T-helper 9 cell (primary cell): ENCODE results near the gene PXN.

ENCODE experiments used
- DNase-seq: peaks from one replicate; pipeline ENCODE4 v3.0.0-alpha.2; 2020
- total RNA-seq, 2 donors: gene quantifications; one replicate each; lab custom pipeline; 2026; lab: John Stamatoyannopoulos, UW

Gene PXN
- 92.4 to 154 reads per million in 2 donors for total RNA-seq

DNA sequence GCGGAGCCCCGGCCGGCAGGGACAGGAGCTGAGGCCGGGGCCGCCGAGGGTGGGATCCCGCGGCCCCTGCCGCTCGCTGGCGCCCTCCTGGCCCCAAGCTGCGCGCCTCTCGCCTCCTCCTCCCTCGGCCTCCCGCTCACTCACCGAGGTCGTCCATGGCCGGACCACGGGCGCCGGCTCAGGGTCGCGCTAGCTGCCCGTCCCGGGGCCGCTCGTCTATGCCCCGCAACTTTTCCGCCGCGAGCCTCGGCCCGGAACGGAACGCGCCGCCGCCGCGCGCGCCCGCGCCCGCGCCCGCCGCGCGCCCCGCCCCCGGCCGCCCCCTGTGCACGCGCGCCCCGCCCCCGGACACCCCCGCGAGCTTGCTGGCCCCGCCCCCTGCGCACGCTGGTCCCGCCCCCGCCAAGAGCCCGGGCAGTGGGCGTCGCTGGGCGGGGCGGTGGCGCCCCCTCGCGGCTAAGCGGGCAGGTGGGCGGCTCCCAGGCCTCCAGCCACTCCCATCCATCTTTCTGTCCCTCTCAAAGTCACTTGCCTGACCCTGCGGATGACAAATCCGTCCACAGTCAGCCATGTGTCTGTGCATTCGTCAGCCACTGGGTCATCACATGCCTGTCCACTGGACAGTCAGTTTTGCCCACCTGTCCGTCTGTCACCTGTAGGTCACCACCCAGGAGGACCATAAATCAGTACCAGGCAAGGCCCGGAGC lies at the start of gene PXN:
Gene PXN (minus strand): TSS at position 258 of the 707 bp plus-strand sequence. CDS start 101 bp downstream, at position 157.
- DNase-seq, result peak; percentile 96

DNA sequence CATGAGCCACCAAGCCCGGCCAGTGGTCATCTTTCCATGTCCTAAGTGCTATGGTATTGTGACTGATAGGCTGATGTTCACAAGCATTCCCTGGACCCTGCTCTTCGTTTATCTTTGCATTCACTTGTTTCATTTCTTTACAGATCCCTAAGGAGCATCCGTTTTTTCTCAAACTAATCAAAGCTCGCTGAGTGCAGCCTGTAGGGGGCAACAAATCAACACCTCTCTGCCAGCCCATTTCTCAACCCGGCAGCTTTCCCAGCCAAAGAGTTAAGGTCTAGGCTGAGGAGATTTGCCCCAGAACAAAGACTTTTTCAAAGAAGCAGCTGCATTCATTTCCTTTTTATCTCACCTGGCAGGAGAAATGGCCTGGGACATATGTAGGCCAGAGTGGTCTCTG lies 48.7 kb upstream of the PXN start:
- no peak for DNase-seq

DNA sequence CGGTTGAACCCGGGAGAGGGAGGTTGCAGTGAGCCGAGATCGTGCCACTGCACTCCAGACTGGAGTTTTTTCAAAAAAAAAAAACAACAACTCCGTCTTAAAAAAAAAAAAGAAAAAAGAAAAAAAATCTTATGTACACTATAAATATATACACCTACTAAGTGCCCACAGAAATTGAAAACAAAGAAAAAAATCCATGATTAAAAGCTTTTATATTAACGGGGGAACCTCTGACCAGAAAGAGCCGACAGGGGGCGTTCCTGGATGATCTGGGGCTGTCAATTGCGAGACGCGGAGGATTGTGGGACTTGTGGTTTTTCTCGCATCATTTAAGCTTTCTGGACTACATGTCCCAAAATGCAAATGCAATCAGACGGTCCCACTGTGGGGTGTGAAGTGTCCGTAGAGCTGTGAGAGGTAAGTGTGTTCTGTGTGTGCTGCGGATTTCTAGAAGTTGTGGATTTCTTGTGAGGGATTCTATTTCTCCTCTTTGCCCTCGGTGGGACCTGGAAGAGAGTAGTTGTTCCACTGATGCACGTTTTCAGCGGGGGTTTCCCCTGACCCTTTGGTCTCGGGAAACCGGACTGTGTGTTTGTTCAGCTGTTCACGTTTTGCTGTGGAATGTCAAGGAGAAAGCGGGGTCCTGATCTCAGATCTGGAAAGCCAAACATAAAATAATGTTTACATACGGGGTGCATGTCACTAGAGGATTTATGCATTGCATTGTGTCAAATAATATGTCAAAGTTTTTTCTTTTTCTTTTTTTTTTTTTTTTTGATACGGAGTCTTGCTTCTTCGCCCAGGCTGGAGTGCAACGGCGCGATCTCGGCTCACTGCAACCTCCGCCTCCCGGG lies 36.7 kb upstream of the PXN start, which contains the start of gene SIRT4:
Gene SIRT4 (plus strand): TSS at position 360 of the 854 bp plus-strand sequence. CDS start 1,241 bp downstream, outside the sequence.
- DNase-seq, result peak; percentile 88

DNA sequence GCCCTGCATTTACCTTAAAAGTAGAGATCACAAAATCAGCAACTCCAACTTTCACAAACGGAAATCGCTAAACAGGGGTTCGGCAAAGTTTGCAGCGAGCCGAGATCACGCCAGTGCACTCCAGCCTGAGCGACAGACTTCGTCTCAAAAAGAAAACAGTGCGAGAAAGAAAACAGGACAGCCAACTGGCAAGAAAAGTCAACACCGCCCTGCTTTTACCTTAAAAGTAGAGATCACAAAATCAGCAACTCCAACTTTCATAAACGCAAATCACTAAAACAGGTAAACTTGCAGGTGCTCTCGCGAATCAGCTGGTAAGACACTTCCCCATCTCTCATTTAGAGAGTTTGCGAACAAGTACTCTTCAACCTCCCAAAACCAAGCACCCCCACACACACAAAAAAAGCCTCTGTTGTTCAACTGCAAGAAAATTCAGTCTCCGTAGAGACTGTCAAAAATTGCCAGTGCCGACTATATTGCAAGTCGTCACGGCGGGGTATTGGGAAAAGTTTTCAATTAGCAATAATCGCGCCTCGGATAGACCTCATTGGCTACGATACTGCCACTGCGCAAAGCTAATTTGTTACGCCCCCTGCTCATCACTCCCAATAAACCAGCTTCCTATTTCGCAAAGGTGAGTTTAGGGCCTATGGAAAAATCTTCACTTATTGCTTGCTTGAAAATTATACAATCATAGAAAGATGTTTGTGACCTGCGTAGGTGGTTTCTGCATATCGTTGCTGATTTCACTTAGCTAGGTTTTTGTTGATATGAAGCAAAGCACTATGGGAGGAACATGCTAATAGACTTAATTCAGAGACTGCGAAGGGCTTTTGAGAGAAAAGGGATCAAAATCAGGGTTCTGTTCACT lies 27.4 kb upstream of the PXN start, which contains the start of gene RNU4-1:
Gene RNU4-1 (minus strand): TSS at position 577 of the 871 bp plus-strand sequence.
- peak; percentile 63 for DNase-seq

DNA sequence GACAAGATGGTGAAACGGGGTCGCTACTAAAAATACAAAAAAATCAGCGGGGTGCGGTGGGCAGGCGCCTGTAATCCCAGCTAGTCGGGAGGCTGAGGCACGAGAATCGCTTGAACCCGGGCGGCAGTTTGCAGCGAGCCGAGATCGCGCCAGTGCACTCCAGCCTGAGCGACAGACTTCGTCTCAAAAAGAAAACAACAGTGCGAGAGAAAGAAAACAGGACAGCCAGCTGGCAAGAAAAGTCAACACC lies 26.8 kb upstream of the PXN start:
- DNase-seq, result no peak

DNA sequence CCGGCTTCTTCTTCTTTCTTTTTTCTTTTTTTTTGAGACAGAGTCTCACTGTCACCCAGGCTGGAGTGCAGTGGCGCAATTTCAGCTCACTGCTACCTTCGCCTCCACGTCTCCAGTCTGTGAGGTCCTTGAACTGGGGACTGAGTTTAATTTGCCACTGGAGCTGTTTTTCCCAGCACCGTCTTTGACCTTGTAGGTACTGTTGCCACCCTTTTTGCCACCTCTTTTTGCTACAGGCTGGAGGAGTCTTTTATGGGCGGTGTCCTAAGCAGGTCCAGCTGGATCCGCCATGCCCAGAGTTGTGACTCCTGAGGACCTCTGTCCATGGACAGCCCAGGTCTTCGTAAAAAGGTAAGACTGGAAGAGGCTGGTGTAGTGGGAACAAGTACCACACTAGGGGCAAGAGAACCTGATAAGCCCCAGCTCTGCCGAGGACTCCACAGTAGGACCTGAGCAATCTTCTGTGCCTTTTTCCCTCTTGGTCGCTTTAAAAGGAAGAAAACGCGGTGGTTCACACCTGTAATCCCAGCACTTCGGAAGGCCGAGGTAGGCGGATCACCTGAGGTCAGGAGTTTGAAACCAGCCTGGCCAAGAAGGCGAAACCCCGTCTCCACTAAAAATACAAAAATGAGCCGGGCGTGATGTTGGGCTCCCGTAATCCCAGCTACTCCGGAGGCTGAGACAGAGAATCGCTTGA lies 25.2 kb upstream of the PXN start:
- DNase-seq, result no peak

DNA sequence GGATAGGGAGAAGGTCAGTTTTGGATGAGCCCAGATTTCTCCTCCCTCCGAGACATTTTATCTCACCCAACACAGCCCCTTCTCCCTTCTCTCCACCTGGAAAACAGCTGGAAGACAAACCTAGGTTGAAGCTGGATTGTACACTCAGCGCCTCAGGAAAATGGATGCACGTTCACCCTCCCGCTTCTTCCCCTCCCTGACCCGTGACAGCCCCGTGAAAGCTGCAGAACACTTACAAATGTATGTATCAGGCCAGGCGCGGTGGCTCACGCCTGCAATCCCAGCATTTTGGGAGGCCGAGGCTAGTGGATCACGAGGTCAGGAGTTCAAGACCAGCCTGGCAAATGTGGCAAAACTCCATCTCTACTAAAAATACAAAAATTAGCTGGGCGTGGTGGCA lies 22.0 kb upstream of the PXN start:
- no peak for DNase-seq

DNA sequence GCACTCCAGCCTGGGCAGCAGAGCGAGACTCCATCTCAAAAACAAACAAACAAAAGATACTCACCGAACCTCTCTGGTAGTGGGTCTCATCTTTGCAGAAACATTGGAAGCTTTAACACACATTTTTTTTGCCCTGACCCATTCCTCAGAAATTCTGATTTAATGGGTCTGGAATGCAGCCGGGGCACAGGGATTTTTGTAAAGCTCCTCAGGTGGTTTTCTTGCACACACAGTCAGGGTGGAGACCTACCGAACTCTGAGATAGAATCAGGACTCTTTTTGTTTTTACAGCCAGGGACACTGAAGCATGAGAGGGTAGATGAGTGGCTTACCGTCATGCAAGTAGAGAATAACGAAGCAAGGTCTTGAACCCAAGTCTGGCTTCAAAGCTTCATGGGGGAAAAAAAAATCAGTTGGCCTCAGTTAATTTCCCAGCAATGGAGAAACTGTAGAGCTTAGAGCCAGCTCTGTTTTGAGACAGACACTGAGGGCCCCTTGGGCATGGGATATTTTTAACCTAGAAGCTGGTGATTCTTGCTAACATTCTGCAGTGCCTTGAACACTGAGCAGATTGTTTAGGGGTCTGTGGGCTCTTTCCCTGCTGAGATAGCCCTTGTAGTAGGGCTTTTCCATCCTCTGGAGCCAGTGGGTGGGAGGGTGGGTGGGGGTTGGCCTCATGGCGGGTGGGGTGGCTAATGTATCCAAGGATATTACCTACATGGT lies 21.4 kb upstream of the PXN start:
- no peak for DNase-seq

DNA sequence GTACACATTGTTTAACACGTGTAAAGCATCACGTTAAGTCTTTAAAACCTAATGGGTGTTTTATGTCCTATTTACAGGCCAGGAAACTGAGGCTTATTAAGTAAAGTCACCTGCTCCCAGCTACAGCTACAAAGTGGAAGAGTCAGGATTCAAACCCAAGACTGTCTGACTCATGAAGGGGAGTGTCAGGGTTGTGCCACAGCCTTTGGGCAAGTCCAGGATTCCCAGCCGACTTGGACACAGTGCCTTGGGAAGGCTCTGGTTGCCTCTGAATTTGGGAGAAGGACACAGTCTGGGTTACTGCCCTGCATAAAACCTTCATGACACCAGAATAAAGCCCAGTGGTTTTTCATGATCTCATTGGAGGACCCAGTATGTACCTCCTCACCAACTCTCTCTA lies 18.9 kb upstream of the PXN start:
- DNase-seq, result no peak

DNA sequence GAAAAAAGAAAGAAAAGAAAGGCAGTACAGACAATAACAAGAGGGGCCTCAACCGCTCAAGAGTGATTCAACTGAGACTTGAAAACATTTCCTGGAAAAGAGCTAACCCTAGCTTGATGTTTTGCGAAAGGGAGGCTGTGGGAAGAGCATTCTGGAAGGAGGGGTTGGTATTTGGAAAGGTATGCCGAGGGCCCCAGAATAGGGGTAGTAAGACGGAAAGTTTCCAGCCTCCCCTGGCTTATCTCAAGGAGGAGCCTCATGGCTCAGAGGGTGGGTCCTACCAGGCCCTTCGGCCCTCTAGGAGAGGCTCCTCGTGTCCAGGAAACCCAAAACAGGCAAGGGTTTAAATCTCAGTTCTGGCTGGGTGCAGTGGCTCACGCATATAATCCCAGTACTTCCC lies 17.8 kb upstream of the PXN start:
- no peak for DNase-seq

DNA sequence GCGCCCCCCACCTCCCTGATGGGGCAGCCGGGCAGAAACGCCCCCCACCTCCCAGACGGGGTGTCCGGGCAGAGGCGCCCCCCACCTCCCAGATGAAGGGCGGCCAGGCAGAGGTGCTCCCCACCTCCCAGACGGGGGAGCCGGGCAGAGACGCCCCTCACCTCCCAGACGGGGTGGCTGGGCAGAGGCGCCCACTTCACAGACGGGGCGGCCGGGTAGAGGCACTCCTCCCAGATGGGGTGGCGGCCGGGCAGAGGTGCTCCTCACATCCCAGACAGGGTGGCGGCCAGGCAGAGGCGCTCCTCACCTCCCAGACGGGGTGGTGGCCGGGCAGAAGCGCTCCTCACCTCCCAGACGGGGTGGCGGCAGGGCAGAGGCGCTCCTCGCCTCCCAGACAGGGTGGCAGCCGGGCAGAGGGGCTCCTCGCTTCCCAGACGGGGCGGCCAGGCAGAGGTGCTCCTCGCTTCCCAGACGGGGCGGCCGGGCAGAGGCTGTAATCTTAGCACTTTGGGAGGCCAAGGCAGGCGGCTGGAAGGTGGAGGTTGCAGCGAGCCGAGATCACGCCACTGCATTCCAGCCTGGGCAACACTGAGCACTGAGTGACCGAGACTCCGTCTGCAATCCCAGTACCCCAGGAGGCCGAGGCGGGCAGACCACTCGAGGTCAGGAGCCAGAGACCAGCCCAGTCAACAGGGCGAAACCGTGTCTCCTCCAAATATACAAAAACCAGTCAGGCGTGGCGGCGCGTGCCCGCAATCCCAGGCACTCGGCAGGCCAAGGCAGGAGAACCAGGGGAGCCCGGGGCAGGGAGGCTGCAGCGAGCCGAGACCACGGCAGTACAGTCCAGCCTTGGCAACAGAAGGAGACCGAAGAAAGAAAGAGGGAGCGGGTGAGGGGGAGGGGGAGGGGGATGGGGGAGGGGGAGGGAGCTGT lies 12.9 kb upstream of the PXN start:
- DNase-seq, result no peak

DNA sequence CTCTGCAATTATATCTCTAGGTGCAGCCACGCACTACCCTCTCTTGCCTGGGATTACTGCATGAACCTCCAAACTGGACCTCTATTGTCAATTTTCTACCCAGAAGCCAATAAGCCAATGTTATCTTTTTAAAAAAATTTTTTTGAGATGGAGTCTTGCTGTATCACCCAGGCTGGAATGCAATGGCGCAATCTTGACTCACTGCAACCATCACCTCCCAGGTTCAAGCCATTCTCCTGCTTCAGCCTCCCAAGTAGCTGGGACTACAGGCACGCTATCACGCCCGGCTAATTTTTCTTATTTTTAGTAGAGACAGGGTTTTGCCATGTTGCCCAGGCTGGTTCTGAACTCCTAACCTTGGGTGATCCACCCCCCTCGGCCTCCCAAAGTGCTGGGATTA lies 11.2 kb upstream of the PXN start:
- no peak for DNase-seq

DNA sequence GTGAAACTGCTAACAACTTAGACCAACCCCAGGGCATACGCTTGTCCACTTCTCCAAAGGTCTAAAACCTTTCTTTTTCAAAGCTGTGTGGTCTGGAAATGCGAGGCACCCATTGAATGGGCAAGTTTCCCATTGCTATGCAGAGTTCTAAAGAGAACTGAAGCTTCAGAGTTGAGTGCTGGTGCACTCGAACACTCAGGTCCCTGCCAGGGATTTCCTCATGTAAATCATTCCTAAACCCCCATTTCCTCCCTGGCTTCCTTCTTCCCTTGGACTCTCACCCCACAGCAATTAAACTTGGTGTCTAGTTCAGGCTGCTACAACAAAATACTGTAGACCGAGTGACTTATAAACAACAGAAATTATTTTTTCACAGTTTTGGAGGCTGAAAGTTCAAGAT lies 2.2 kb upstream of the PXN start:
- DNase-seq, result no peak

DNA sequence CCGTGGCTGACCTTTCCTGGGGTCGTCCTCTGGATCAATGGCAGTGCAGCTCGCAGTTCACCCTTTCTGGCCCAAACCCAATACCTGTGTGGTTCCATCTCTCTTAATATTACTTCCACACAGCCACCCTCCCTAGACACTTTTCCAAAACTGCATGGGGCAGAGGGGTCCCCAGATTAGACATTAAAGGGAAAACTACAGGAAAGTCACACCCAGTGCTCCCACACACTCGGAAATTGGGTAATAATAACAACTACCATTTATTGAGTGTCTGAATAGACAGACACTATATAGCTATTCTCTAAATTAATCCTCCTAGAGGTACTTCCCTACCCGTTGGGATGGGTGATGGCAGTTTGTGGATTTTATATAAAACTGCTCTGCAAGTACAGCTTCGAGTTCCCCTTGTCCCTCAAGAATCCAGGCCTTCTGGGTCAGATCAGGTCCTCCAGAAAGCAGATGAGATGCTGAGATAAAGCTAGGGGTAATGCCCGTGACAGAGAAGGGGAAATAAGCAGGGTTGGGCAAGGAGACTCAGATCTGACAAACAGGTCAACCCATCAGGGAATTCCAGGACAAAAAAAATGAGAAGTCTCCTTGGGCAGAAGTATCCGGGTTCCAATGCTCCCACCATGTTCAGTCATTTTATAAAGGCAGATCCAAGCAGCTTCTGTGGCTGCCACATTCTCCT lies 795 bp upstream of the PXN start:
- no peak for DNase-seq

DNA sequence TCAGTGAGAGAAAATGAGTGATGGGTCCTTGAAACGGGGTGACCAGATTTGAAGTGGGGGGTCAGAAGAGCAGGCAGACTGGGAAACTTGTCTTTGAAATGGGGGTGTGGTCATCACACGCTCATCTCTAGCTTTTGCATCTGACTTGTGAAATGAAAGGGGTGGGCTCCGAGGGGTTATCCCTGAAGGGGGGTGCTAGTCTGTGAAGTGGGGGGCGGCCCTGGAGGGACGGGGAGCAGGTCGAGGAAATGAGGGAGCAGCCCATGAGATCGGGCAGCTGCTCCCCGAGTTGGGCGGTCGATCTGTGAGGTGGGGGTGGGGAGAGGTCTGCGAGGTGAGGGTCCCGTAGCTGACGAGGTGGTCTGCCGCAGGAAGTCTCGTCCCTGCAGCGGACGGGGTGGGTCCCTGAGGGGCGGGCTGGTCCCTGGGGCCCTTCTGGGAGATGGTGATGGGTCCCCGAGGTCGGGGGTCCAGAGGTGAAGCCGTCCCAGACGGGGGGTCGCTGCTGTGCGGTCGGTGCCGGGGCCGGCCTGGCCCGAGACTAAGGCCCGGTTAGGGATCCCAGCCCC lies 542 bp downstream of the PXN start:
- no peak for DNase-seq

DNA sequence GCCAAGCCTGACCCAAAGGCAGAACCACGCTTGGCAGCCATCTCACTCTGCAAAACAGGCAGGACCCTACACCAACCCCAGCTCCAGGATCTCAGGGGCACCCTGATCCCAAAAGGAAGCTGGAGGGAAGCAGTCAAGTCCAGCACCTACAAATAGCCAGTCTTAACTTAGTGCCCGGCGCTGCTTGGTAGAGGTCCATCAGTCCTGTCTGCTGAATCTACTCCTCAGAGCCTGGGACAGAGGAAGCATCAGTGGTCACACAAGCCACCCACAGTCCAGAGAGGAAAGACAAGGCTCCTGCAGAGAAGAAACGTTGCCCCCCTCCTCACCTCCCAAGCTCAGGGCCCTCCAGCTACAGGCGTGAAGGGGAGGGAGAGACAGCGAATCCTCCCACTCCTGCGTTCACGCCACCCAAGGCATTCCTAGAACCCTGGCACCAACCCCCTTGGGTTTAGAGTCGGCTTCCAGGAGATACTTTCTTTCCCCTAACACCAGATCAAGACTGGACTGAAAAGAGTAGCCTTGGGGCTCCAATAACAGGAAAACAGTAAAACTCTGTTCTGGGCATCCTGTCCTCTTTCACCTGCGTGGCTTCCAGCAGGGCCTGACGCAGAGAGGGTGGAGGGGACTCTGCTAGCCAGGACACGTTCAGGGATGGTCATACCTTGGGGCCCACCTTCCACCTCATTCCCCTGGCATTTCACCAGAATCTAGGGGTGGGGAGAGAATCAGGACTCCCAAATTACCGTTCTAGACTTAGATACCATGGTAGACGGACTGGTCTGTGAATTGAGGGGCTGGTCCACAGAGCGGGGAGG lies 1.2 kb downstream of the PXN start:
- DNase-seq, result no peak

DNA sequence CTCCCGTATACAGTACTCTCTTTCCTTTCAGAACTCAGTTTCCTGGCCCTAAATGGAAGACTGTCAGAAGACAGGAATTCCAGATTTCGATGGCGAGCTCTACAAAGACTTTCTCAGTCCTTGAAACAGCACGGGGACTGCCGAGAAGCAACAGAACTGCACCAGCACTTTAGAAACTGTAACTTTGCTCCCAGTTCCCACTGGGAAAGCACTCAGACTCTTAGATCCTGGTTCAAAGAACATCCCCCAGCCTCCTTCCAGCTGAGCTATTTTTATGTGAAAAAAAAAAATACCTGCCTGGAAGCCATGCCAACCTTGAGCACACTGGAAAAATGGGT lies 1.8 kb downstream of the PXN start:
- DNase-seq, result no peak

DNA sequence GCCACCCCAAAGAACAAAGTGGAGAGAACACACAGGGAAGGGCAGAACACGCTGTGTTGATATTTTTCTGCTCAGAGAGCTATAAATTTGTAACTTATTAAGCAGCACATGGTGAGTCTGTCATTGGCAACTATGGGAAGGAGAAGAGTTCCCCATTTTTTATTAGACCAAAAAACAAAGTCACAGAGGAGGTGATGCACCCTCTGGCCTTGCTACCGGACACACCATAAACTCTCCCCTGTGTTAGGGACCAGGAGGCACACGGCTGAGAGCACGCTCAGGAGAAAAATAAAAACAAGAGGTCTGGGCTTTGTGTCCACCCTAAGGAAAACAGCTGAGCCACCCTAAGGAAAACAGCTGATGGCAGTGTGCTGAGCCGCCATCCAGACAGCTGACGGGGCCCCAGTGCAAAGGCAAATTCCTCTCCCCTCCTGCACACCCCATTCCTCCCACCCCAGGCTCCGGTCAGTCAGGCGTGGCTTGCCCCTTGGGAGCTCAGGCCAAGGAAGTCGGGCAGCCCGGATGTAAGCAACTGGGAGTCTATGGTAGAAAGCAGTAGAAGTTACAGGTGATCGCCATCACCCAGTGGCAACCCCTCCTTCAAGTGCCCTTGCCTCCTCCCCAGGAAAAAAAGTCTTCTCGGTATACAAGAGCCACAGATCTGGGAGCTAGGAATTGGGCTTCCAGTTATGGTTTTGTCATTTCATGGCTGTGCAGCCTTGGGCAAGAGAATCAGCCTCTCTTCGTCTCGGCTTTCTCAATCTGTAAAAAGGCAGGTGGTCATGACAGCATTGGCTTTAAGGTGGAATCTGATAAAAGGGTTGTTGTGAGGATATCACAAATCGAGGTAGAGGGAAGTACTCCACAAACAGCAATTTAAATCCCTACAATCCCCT lies 2.4 kb downstream of the PXN start:
- no peak for DNase-seq
